Aorta (tissue), 5 donors: ENCODE data around the gene SLC25A20. TPM values are rescaled to one million over a fixed set of nuclear protein-coding genes. Genes with fewer than 3 reads are reported as not detected.

Source experiments
- ATAC-seq: fragments of 200-7000 bp; cut with Tn5 transposase; one replicate; pipeline ENCODE4 v1.9.1; 2022; ENCODE audit warnings: moderate library complexity; ENCODE audit not compliant: low FRiP score
- DNase-seq, 2 donors: peaks; one replicate each; pipeline ENCODE4 v3.0.0-alpha.2; 2020
- H3K27ac ChIP-seq, 2 donors: one replicate each; pipeline ENCODE4 v1.5.1; 2013; ENCODE audit warnings: low read length in 2 of 2, mild to moderate bottlenecking in 2 of 2, moderate library complexity in 2 of 2, control low read depth in 1 of 2, inconsistent platforms in 1 of 2, low read depth in 1 of 2
- H3K27me3 ChIP-seq, 2 donors: one replicate each; pipeline ENCODE4 v1.6.1; 2013; ENCODE audit warnings: control low read depth in 1 of 2, low read length in 1 of 2, mild to moderate bottlenecking in 1 of 2, moderate library complexity in 1 of 2; ENCODE audit not compliant: insufficient read depth in 2 of 2, control insufficient read depth in 1 of 2
- H3K36me3 ChIP-seq, 2 donors: one replicate each; pipeline ENCODE4 v1.6.1; 2013; ENCODE audit warnings: control low read depth in 1 of 2, low read length in 1 of 2, mild to moderate bottlenecking in 1 of 2; ENCODE audit not compliant: insufficient read depth in 2 of 2, control insufficient read depth in 1 of 2
- H3K4me1 ChIP-seq, 2 donors: one replicate each; pipeline ENCODE4 v1.6.1; 2013; ENCODE audit warnings: low read length in 2 of 2, control low read depth in 1 of 2, mild to moderate bottlenecking in 1 of 2, moderate library complexity in 1 of 2; ENCODE audit not compliant: insufficient read depth in 2 of 2, control insufficient read depth in 1 of 2
- H3K4me3 ChIP-seq, 2 donors: one replicate each; pipeline ENCODE4 v1.5.1; 2013; ENCODE audit warnings: low read length in 2 of 2, control low read depth in 1 of 2, mild to moderate bottlenecking in 1 of 2
- H3K9me3 ChIP-seq: one replicate; pipeline ENCODE4 v1.6.1; 2013; ENCODE audit warnings: mild to moderate bottlenecking, low read length; ENCODE audit not compliant: control insufficient read depth
- WGBS, 2 donors: extraction: QIAGEN DNeasy Blood & Tissue Kit; methylation state at CpG; one replicate each; pipeline ENCODE4 v1.1.7; 2013; 5-methylcytosine and 5-hydroxymethylcytosine counted together
- intact Hi-C, 2 donors: fragments of 100-400 bp; cut with DNase I; formaldehyde crosslinking; loops; one replicate each; pipeline versions ENCODE4 v1.14.2 to v1.15.0; 2022
- polyA plus RNA-seq, 2 donors: library from polyadenylated mRNA; stranded (reverse); fragments of 200-250 nt; gene quantifications; one replicate each; pipeline ENCODE4 v1.2.3, GENCODE V29; 2013
- total RNA-seq, 2 donors: library from RNA; stranded (reverse); fragmentation: NEBNext Ultra II Directional; extraction: Animal tissue kit (Norgen Biotek cat#: 25700); gene quantifications; one replicate each; pipeline ENCODE4 v1.2.1, GENCODE V29; 2021
- donor health status: healthy with polysubstance abuse.
- donor health status: Bipolar disorder and iron deficiency.
- donor health status: DM: no; HTN: no; CAD: no.
- donor health status: DM: no; HTN: no; CAD: no.
- donor health status: DM: yes; HTN: yes; CAD: no.

The SLC25A20 gene
- total and polyA plus RNA-seq, 4 donors: 11.8 to 33.9 (median 14.7) TPM

DNA sequence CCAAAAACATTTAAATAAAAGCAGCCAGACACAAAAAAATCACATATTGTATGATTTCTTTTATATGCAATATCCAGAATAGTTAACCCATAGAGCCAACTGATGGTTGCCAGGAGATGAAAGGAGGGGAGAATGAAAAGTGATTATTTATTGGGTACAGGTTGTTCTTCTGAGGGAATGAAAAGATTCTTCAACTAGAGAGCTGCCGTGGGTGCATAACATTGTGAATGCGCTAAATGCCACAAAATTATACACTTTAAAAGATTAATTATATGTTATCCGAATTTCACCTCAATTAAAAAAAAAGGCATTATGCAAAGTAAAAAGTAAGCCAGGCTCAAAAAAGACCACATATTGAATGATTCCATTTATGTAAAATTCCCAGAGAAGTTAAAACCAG lies 87.2 kb downstream of the SLC25A20 start:
- intact Hi-C loops: no loop called here
- Histone ChIP-seq H3K27me3 (no peaks in the 10 kb centered on the region), H3K4me3 (no peak overlapping the region), H3K4me1 (no peaks in the 10 kb centered on the region), H3K36me3 (no peaks in the 10 kb centered on the region), H3K27ac (no peak overlapping the region), H3K9me3 (no peaks in the 10 kb centered on the region)
- WGBS, 2 donors: 88 to 89% methylated on average over 3 of the region's 3 CpGs
- DNase-seq: no peak
- ATAC-seq: no peak

Other genes with a start within 250 kb of the SLC25A20 start
- gene CELSR3, start 236.0 kb downstream of the SLC25A20 start, total RNA-seq: 1 to 10 TPM in 1 of 2 donors, under 1 TPM in 1; 0.91 to 1.3 TPM
- 1 to 10 TPM in 1 of 2 donors, under 1 TPM in 1; 0.25 to 1.3 TPM for gene CELSR3, start 236.0 kb downstream of the SLC25A20 start, polyA plus RNA-seq
- 10 to 100 TPM; 26.4 to 31.9 TPM for gene NCKIPSD, start 213.0 kb downstream of the SLC25A20 start, total RNA-seq
- 10 to 100 TPM; 11.8 to 28.7 TPM for gene NCKIPSD, start 213.0 kb downstream of the SLC25A20 start, polyA plus RNA-seq
- gene IP6K2, start 181.7 kb downstream of the SLC25A20 start, total RNA-seq: 10 to 100 TPM; 43.9 to 58.2 TPM
- 100 to 1,000 TPM in 1 of 2 donors, 10 to 100 TPM in 1; 46.6 to 105 TPM for gene IP6K2, start 181.7 kb downstream of the SLC25A20 start, polyA plus RNA-seq
- 10 to 100 TPM; 52.8 to 59.6 TPM for gene PRKAR2A, start 51.0 kb downstream of the SLC25A20 start, total RNA-seq
- gene PRKAR2A, start 51.0 kb downstream of the SLC25A20 start, polyA plus RNA-seq: 10 to 100 TPM in 1 of 2 donors, 1 to 10 TPM in 1; 9.1 to 10.7 TPM
- 10 to 100 TPM; 84.1 to 89.4 TPM for gene ARIH2, start 20.0 kb upstream of the SLC25A20 start, total RNA-seq
- 10 to 100 TPM; 50.0 to 51.7 TPM for gene ARIH2, start 20.0 kb upstream of the SLC25A20 start, polyA plus RNA-seq
- 10 to 100 TPM; 22.0 to 36.6 TPM for gene P4HTM, start 91.4 kb upstream of the SLC25A20 start, total RNA-seq
- 10 to 100 TPM; 11.1 to 59.5 TPM for gene P4HTM, start 91.4 kb upstream of the SLC25A20 start, polyA plus RNA-seq
- gene WDR6, start 108.5 kb upstream of the SLC25A20 start, total RNA-seq: 100 to 1,000 TPM; 118 to 151 TPM
- gene WDR6, start 108.5 kb upstream of the SLC25A20 start, polyA plus RNA-seq: 100 to 1,000 TPM in 1 of 2 donors, 10 to 100 TPM in 1; 24.0 to 232 TPM
- 10 to 100 TPM in 1 of 2 donors, 1 to 10 TPM in 1; 8.8 to 20.6 TPM for gene DALRD3, start 119.7 kb upstream of the SLC25A20 start, total RNA-seq
- 10 to 100 TPM; 10.1 to 42.4 TPM for gene DALRD3, start 119.7 kb upstream of the SLC25A20 start, polyA plus RNA-seq
- 10 to 100 TPM; 55.8 to 60.6 TPM for gene NDUFAF3, start 123.2 kb upstream of the SLC25A20 start, total RNA-seq
- 10 to 100 TPM; 72.2 to 75.1 TPM for gene NDUFAF3, start 123.2 kb upstream of the SLC25A20 start, polyA plus RNA-seq
- gene IMPDH2, start 130.5 kb upstream of the SLC25A20 start, total RNA-seq: 100 to 1,000 TPM in 1 of 2 donors, 10 to 100 TPM in 1; 84.6 to 101 TPM
- 100 to 1,000 TPM in 1 of 2 donors, 10 to 100 TPM in 1; 47.6 to 111 TPM for gene IMPDH2, start 130.5 kb upstream of the SLC25A20 start, polyA plus RNA-seq
- gene QRICH1, start 195.2 kb upstream of the SLC25A20 start, total RNA-seq: 100 to 1,000 TPM in 1 of 2 donors, 10 to 100 TPM in 1; 77.3 to 103 TPM
- gene QRICH1, start 195.2 kb upstream of the SLC25A20 start, polyA plus RNA-seq: 10 to 100 TPM in 1 of 2 donors, 1 to 10 TPM in 1; 8.3 to 66.9 TPM
- gene QARS1, start 205.9 kb upstream of the SLC25A20 start, total RNA-seq: 100 to 1,000 TPM; 127 to 164 TPM
- gene QARS1, start 205.9 kb upstream of the SLC25A20 start, polyA plus RNA-seq: 100 to 1,000 TPM; 142 to 267 TPM
- gene USP19, start 221.9 kb upstream of the SLC25A20 start, total RNA-seq: 10 to 100 TPM; 40.3 to 54.8 TPM
- 10 to 100 TPM; 22.7 to 31.0 TPM for gene USP19, start 221.9 kb upstream of the SLC25A20 start, polyA plus RNA-seq
- 100 to 1,000 TPM; 362 to 707 TPM for gene LAMB2, start 234.2 kb upstream of the SLC25A20 start, total RNA-seq
- gene LAMB2, start 234.2 kb upstream of the SLC25A20 start, polyA plus RNA-seq: 1,000 to 10,000 TPM in 1 of 2 donors, 100 to 1,000 TPM in 1; 200 to 1,923 TPM